HepG2 (cell line): Measurements from ENCODE around the gene UNC93A. TPM values are rescaled to one million over a fixed set of nuclear protein-coding genes. Genes with fewer than 3 reads are reported as not detected.

ENCODE experiments used
- ATF1 ChIP-seq: IDR thresholded peaks from 2 replicates; pipeline ENCODE4 v1.6.1; 2016; ENCODE audit warnings: mild to moderate bottlenecking, control low read depth
- CBFB ChIP-seq: sonication (generic); formaldehyde crosslinking; IDR thresholded peaks from 2 replicates; pipeline ENCODE4 v1.4.0; 2020; ENCODE audit warnings: missing genetic modification reagents
- CCAR2 ChIP-seq: fragments of 200-400 bp; formaldehyde crosslinking; optimal IDR thresholded peaks from 2 replicates; pipeline ENCODE3; 2018; ENCODE audit warnings: low read depth, mild to moderate bottlenecking, low read length, moderate library complexity
- FOXA1 ChIP-seq, 2 experiments: fragments of 450-650 bp in 1 of 2; sonication (generic) in 1 of 2; formaldehyde crosslinking in 1 of 2; IDR thresholded peaks; 2 replicates each; pipeline versions ENCODE4 v1.4.0 to v1.6.1; 2016 to 2020; ENCODE audit warnings: missing genetic modification reagents in 1 of 2
- FOXO1 ChIP-seq: sonication (generic); formaldehyde crosslinking; IDR thresholded peaks from 2 replicates; pipeline ENCODE4 v1.4.0; 2020; ENCODE audit warnings: missing genetic modification reagents
- MAFK ChIP-seq, 2 experiments: IDR thresholded peaks in 1 of 2; conservative IDR thresholded peaks in 1 of 2; 2 replicates each; pipeline ENCODE4 v1.6.1; 2011; ENCODE audit warnings: improper control_type of control experiment in 2 of 2, low read length in 2 of 2
- MBNL3 ChIP-seq: fragments of 250-450 bp; sonication (Bioruptor Pico); conservative IDR thresholded peaks from 2 replicates; pipeline ENCODE4 v1.8.0; 2022; ENCODE audit warnings: mild to moderate bottlenecking, inconsistent platforms
- TFDP1 ChIP-seq: IDR thresholded peaks from 2 replicates; pipeline ENCODE4 v1.6.1; 2016; ENCODE audit warnings: missing compliant biosample characterization, missing genetic modification reagents, borderline replicate concordance
- ZBTB26 ChIP-seq: IDR thresholded peaks from 2 replicates; pipeline ENCODE4 v1.6.1; 2016; ENCODE audit warnings: missing compliant biosample characterization, missing genetic modification reagents, borderline replicate concordance
- ZBTB38 ChIP-seq: sonication (generic); formaldehyde crosslinking; IDR thresholded peaks from 2 replicates; pipeline ENCODE4 v1.5.1; 2020; ENCODE audit warnings: mild to moderate bottlenecking, missing genetic modification reagents
- ZNF329 ChIP-seq: sonication (generic); formaldehyde crosslinking; IDR thresholded peaks from 2 replicates; pipeline ENCODE4 v1.9.0; 2021; ENCODE audit warnings: low read depth, mild to moderate bottlenecking, missing genetic modification reagents
- ZNF546 ChIP-seq: sonication (generic); formaldehyde crosslinking; conservative IDR thresholded peaks from 2 replicates; pipeline ENCODE4 v1.8.1; 2023; ENCODE audit warnings: mild to moderate bottlenecking, missing genetic modification reagents
- ZNF777 ChIP-seq: sonication (generic); formaldehyde crosslinking; IDR thresholded peaks from 2 replicates; pipeline ENCODE4 v1.4.0; 2020; ENCODE audit warnings: missing genetic modification reagents
- polyA plus RNA-seq, 8 experiments: library from polyadenylated mRNA; depleted of rRNA in 3 of 8; stranded (reverse) in 7 of 8; unstranded in 1 of 8; fragments of >200 nt; fragmentation: Illumina TruSeq in 4 of 8; extraction: Trizol in 4 of 8; gene quantifications; 2 replicates each; pipeline versions ENCODE4 v1.2.1 to v1.2.3, GENCODE V29; 2011 to 2016; ENCODE audit warnings: low read depth in 4 of 8, missing spikeins in 1 of 8, mixed read lengths in 1 of 8; ENCODE audit not compliant: insufficient read depth in 1 of 8
- total RNA-seq, 5 experiments: library from RNA; depleted of rRNA; stranded (reverse); fragments of >200 nt; fragmentation: Illumina TruSeq; extraction: Trizol; gene quantifications; 2 replicates each; pipeline ENCODE4 v1.2.3, GENCODE V29; 2016; ENCODE audit warnings: low read depth in 1 of 5
- TF ChIP-seq, protein P1 (sequence below): sonication (generic); formaldehyde crosslinking; IDR thresholded peaks from 2 replicates; pipeline ENCODE4 v1.4.0; 2020; ENCODE audit warnings: missing genetic modification reagents, mild to moderate bottlenecking, borderline replicate concordance
- TF ChIP-seq, protein P2 (sequence below): sonication (generic); formaldehyde crosslinking; IDR thresholded peaks from 2 replicates; pipeline ENCODE4 v1.4.0; 2020; ENCODE audit warnings: missing genetic modification reagents
- TF ChIP-seq, protein P3 (sequence below): sonication (generic); formaldehyde crosslinking; IDR thresholded peaks from 2 replicates; pipeline ENCODE4 v1.4.0; 2020; ENCODE audit warnings: mild to moderate bottlenecking, missing genetic modification reagents

Gene UNC93A
- total and polyA plus RNA-seq, 2 of the 13 experiments (the other 11 are each of a cell fraction or from before 2014, with no cell fraction given), result 11.0 to 42.7 TPM

DNA sequence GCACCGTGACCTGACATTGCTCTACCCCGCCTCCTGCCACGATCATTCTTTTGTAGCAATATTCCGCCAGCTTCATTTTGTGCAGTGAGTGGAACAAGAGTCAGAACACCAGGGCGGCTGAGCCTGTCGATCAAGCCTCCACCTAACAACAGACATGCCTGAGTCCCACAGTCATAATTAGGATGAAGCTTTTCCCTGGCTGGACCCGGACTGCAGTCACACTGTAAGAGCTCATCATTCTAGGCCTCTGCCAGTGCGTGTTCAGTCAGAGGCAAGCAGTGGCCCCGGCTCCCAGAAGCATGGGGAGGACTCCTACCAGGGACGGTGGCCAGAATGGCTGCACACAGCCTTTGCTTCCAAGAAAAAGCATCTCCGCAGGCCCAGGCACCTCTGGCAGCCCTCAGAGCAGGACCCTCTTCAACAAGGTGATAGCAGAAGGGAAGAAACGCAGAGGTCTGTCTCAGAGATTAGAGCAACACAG is 23.2 kb upstream of the UNC93A start (continued):
- TF ChIP-seq, protein P1, sequence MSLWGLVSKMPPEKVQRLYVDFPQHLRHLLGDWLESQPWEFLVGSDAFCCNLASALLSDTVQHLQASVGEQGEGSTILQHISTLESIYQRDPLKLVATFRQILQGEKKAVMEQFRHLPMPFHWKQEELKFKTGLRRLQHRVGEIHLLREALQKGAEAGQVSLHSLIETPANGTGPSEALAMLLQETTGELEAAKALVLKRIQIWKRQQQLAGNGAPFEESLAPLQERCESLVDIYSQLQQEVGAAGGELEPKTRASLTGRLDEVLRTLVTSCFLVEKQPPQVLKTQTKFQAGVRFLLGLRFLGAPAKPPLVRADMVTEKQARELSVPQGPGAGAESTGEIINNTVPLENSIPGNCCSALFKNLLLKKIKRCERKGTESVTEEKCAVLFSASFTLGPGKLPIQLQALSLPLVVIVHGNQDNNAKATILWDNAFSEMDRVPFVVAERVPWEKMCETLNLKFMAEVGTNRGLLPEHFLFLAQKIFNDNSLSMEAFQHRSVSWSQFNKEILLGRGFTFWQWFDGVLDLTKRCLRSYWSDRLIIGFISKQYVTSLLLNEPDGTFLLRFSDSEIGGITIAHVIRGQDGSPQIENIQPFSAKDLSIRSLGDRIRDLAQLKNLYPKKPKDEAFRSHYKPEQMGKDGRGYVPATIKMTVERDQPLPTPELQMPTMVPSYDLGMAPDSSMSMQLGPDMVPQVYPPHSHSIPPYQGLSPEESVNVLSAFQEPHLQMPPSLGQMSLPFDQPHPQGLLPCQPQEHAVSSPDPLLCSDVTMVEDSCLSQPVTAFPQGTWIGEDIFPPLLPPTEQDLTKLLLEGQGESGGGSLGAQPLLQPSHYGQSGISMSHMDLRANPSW (CRISPR knock-in tag), result no peak
- TF ChIP-seq ATF1, result no peak
- TF ChIP-seq FOXA1 (IDR thresholded peaks at IDR 0.05), result no peak
- 0 out of 2 replicates have a peak, but pooled peaks have one; percentile 4 for TF ChIP-seq FOXA1 (CRISPR knock-in tag; IDR thresholded peaks at IDR 0.05)
- TF ChIP-seq, protein P2, sequence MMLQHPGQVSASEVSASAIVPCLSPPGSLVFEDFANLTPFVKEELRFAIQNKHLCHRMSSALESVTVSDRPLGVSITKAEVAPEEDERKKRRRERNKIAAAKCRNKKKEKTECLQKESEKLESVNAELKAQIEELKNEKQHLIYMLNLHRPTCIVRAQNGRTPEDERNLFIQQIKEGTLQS (CRISPR knock-in tag), result 0 out of 2 replicates have a peak, but pooled peaks have one; percentile 2
- 0 out of 2 replicates have a peak, but pooled peaks have one; percentile 69 for TF ChIP-seq ZBTB38 (CRISPR knock-in tag)
- TF ChIP-seq FOXO1 (CRISPR knock-in tag), result 0 out of 2 replicates have a peak, but pooled peaks have one; percentile 20
- TF ChIP-seq CBFB, result peak; percentile 16; the same call in 1 of the 2 replicates
- TF ChIP-seq ZNF546 (CRISPR knock-in tag), result no peak
- TF ChIP-seq, protein P3, sequence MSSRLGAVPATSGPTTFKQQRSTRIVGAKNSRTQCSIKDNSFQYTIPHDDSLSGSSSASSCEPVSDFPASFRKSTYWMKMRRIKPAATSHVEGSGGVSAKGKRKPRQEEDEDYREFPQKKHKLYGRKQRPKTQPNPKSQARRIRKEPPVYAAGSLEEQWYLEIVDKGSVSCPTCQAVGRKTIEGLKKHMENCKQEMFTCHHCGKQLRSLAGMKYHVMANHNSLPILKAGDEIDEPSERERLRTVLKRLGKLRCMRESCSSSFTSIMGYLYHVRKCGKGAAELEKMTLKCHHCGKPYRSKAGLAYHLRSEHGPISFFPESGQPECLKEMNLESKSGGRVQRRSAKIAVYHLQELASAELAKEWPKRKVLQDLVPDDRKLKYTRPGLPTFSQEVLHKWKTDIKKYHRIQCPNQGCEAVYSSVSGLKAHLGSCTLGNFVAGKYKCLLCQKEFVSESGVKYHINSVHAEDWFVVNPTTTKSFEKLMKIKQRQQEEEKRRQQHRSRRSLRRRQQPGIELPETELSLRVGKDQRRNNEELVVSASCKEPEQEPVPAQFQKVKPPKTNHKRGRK, result 0 out of 2 replicates have a peak, but pooled peaks have one; percentile 42
- TF ChIP-seq ZNF329 (CRISPR knock-in tag), result no peak
- no peak for TF ChIP-seq MBNL3
- TF ChIP-seq CCAR2, result no peak
- TF ChIP-seq TFDP1 (CRISPR knock-in tag), result no peak
- TF ChIP-seq ZNF777, result peak; percentile 9; the same call in 1 of the 2 replicates
- TF ChIP-seq ZBTB26 (CRISPR knock-in tag), result no peak
- TF ChIP-seq MAFK (conservative IDR thresholded peaks at IDR 0.05 in 1 of 2, IDR thresholded peaks at IDR 0.05 in 1 of 2; ENCODE audit: low read length in 2 of 2), result no peak
